GM10847 (cell line): ENCODE results near the gene UBL4B.

ENCODE experiments used
- POLR2A ChIP-seq: IDR thresholded peaks from 2 replicates; pipeline ENCODE4 v1.6.1; 2011; ENCODE audit not compliant: insufficient read length; ENCODE audit errors: extremely low read depth

UBL4B gene

DNA sequence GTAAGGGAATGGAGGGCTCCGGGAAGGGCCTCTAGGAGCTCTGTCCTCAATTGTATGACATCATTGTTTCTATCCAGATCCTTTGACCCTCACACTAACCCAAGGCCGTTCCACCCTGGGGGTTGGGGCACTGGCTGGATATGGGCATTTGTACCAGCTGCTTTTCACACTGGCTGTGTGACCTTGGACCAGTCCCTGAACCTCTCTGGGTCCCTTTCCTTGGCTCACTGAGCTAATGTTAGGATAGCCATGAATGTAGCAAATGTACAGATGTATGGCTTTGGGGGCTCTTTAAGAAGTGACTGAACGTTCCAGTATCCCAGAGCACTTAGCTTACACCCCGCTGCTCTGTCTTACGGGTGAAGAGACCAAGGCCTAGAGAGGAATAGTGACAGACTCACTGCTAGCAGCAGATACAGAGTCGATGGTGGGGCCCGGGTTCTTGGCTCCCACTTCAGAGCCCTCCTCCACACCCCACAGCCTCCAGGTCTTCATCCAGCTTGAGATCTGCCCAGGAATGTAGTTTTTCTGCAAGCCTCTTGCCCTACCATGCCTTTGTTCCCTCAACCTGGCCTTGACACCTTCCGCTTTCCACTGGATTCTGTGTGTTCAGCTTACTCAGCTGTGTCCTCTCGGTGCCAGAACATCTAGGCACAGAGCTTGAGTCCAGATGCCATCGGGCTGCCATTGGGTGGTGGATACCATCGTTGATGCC, 14.6 kb upstream of the UBL4B start:
- TF ChIP-seq POLR2A = no peak

- no peak for TF ChIP-seq POLR2A
Observed at GRCh38 chr1:110098222-110099026, 13.8 kb upstream of the UBL4B start.

DNA sequence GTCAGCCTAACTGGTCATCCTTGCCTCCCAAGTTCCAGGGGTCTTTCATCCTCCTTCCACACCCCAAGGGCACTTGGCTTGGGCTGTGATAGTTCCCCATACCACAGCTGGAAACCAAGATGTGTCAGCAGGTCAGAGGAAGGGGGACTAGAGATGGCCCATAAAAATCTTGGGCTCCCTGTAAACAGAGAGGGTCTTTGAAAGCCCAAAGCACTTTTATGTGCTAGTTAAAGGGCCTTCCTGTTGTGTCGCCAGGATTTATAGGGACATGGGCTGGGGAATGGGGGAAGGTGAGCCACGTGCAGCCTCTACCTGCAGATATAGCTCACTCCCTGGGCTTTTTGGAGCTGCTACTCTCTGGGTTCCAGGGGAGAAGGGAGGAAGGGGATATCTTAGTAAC, 11.9 kb upstream of the UBL4B start:
- TF ChIP-seq POLR2A = no peak

DNA sequence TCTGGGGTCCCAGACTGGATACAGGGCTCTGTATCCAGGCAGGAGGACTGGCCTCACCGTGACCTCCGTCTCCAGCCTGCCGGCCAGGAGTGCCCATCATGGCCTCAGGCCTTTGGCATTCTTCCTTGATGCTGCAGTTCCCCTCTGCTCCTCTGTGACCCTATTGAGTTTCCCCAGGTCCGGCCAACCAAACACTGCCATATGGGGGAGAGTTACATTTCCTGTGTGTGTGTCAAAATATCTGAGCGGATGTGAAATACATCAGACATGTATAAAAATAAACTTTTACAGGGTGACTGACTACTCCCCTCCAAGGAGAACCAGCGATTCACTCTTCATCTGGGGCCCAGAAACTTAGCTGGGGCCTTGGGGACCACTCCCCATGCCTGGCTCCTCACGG, 10.2 kb upstream of the UBL4B start:
- TF ChIP-seq POLR2A = no peak

GRCh38 chr1:110106013-110106941, 6.0 kb upstream of the UBL4B start:
- no peak for TF ChIP-seq POLR2A

DNA sequence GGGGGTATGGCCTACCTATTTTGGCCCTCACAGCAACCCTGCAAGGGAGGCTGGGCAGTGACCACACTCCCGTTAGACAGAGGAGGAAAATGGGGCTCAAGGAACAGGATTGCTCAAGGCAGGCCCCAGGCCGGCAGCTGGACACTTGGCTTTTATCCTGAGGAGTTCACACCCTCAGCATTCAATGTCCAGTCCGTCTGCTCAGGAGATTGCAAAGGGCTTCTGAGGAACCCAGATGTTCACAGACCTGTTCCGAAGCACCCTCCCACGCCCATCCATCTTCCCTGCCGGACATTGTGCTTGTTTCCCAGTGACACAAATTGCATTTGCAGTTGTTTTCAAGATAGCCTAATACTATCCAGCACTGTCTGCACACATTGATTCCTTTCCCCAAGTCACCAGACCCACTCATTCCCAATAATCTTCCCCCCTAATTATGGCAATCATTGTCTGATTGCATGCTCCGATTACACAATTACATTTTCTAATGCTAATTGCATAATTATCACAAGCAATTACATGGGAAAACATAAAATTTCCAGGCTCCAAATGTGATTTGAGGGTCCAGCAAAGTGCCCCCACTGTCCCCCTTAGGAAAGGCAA, 4.3 kb upstream of the UBL4B start:
- TF ChIP-seq POLR2A = no peak

DNA sequence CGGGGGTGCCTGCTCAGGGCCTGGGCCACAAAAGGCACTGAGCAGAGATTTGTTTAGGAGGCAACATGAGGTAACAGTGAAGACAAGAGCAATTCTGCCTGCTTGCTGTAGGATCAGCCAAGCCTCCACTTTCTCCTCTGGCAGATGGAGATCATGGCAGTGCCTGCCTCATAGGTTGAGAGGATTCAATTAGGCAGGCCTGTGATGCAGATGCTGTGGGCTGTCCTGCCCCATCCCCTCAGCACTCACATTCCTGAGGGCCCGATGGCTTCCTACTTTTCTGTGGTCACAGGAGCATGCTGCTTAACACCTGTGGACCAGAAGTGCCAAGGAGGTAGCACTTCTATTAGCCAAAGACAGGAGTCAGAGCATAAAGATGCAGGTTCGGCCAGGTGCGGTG, 1.2 kb upstream of the UBL4B start:
- no peak for TF ChIP-seq POLR2A

- TF ChIP-seq POLR2A = no peak
Observed at GRCh38 chr1:110112656-110113055, 413 bp downstream of the UBL4B start.

DNA sequence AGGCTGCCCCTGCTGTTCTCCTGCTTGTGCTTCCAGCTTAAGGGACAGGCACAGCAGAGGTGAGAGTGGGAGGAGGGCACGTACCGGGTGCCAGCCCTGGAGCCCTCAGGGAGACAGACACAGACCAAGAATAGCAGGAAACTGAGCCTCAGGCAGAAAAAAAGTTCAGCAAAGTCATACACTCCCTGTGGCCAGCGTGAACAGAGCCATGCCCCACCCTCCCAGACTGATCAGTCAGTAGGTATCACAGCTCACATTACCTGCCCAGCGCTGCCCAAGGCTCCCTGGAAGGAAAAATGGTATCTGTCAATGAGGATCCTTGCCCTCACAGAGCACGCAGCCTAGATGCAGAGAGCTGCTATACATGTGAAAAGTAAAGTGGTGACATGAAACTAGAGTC, 1.3 kb downstream of the UBL4B start:
- no peak for TF ChIP-seq POLR2A

- TF ChIP-seq POLR2A = no peak
Observed at GRCh38 chr1:110114173-110114572, 1.9 kb downstream of the UBL4B start.

DNA sequence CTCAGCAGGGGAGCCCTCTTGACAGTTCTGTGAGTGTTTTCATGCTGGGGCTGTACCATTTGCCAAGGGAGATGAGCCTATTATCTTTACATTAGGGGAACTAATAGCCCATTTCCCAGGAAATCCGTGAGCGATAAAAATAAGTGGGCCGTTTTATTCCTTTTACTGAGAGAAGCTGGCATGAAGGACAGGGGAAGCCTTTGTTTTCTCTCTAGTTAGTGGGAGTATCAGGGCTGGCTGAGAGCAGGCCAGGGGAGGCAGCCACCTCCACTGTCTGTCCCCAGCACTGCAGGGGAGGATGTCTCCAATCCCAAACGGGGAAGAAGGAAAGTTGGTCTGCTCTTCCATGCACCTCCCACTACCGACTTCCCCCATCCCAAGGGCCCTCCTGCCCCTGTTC, 2.5 kb downstream of the UBL4B start:
- TF ChIP-seq POLR2A = no peak

- TF ChIP-seq POLR2A = no peak
Observed at GRCh38 chr1:110118636-110119396, 6.6 kb downstream of the UBL4B start.

GRCh38 chr1:110119843-110120242, 7.6 kb downstream of the UBL4B start:
- TF ChIP-seq POLR2A = no peak

GRCh38 chr1:110120960-110121561, 8.8 kb downstream of the UBL4B start:
- TF ChIP-seq POLR2A = no peak
